Psoas muscle (tissue), 8 donors: ENCODE data around the gene TRIM40. TPM values are rescaled to one million over a fixed set of nuclear protein-coding genes. Genes with fewer than 3 reads are reported as not detected.
A peak's percentile ranks its signal among the peaks of the same experiment; 100 is the strongest.

Experiments
- ATAC-seq, 4 donors: fragments of 200-7000 bp; cut with Tn5 transposase; one replicate each; pipeline ENCODE4 v1.9.1; 2020; ENCODE audit warnings: moderate library complexity in 3 of 4, mild to moderate bottlenecking in 2 of 4
- DNase-seq, 2 donors: peaks; one replicate each; pipeline ENCODE4 v3.0.0-alpha.2; 2020
- H3K27ac ChIP-seq: fragments of 200-600 bp; one replicate; pipeline ENCODE4 v1.8.0; 2022
- H3K27me3 ChIP-seq, 3 donors: fragments of 200-600 bp in 1 of 3; one replicate each; pipeline versions ENCODE4 v1.6.1 to v1.8.0; 2013 to 2022; ENCODE audit warnings: low read length in 2 of 3, mild to moderate bottlenecking in 2 of 3, moderate library complexity in 1 of 3; ENCODE audit not compliant: insufficient read depth in 3 of 3
- H3K36me3 ChIP-seq, 2 donors: fragments of 200-600 bp in 1 of 2; one replicate each; pipeline versions ENCODE4 v1.6.1 to v1.8.0; 2013 to 2022; ENCODE audit warnings: low read depth in 1 of 2, mild to moderate bottlenecking in 1 of 2, moderate library complexity in 1 of 2; ENCODE audit not compliant: insufficient read depth in 1 of 2
- H3K4me1 ChIP-seq: fragments of 200-600 bp; one replicate; pipeline ENCODE4 v1.8.0; 2022
- H3K4me3 ChIP-seq: fragments of 200-600 bp; one replicate; pipeline ENCODE4 v1.8.0; 2022; ENCODE audit warnings: mild to moderate bottlenecking
- H3K9me3 ChIP-seq: fragments of 200-600 bp; one replicate; pipeline ENCODE4 v1.8.0; 2022
- CTCF ChIP-seq: fragments of 200-600 bp; IDR thresholded peaks from one replicate; pipeline ENCODE4 v1.8.0; 2022; ENCODE audit warnings: antibody characterized with exemption
- WGBS, 3 donors: extraction: QIAGEN DNeasy Blood & Tissue Kit; methylation state at CpG; one replicate each; pipeline versions ENCODE4 v1.1.6 to v1.1.7; 2013; 5-methylcytosine and 5-hydroxymethylcytosine counted together
- intact Hi-C, 2 donors: fragments of 100-400 bp; cut with DNase I; formaldehyde crosslinking; loops; one replicate each; pipeline versions ENCODE4 v1.11.0 to v1.14.2; 2022
- polyA plus RNA-seq, 3 donors: library from polyadenylated mRNA; stranded (reverse); fragments of 200-250 nt; gene quantifications; one replicate each; pipeline ENCODE4 v1.2.3, GENCODE V29; 2013
- total RNA-seq, 4 donors: library from RNA; stranded (reverse); fragmentation: NEBNext Ultra II Directional in 2 of 4; extraction: Animal tissue kit (Norgen Biotek cat#: 25700) in 2 of 4; gene quantifications; one replicate each; pipeline versions ENCODE4 v1.2.1 to v1.2.4, GENCODE V29; 2021 to 2023
- donor health status: healthy with polysubstance abuse.
- donor health status: DM: no; HTN: no; CAD: no; lungs with moderate emphysema.
- donor health status: Bipolar disorder and iron deficiency.
- donor health status: healthy.
- donor health status: DM: yes; HTN: yes; CAD: no.
- donor health status: DM: no; HTN: no; CAD: no.
- donor health status: DM: no; HTN: no; CAD: no.
- donor health status: DM: yes; HTN: yes; CAD: no.

Gene TRIM40
- total and polyA plus RNA-seq, 7 donors = 0.03 TPM; not detected in 6

- 52 to 65% (median 62%) methylated on average over 4 of the region's 4 CpGs for WGBS, 3 donors
- Histone ChIP-seq H3K27ac (no peak overlapping the region), H3K27me3 (peaks cover 4 to 62% (median 12%) of the 10 kb centered on the region in 3 donors), H3K9me3 (no peaks in the 10 kb centered on the region), H3K4me3 (no peak overlapping the region), H3K4me1 (peaks cover 5% of the 10 kb centered on the region), H3K36me3 (no peaks in the 10 kb centered on the region)
- ATAC-seq (no peak), DNase-seq (no peak)
- intact Hi-C loops = loop anchor here (2.0 to 10.0 kb wide), 2 partner anchors 27 to 285 kb away; no protein-coding TSS in a partner anchor
- no peak for TF ChIP-seq CTCF
Observed at GRCh38 chr6:30130179-30130679, 5.7 kb upstream of the TRIM40 start.

- Histone ChIP-seq H3K27ac (no peak overlapping the region), H3K9me3 (no peaks in the 10 kb centered on the region), H3K4me3 (no peak overlapping the region), H3K4me1 (peaks cover 5% of the 10 kb centered on the region), H3K36me3 (no peaks in the 10 kb centered on the region), H3K27me3 (peaks cover 4 to 62% (median 12%) of the 10 kb centered on the region in 3 donors)
- 19 to 22% (median 21%) methylated on average over 16 of the region's 16 CpGs for WGBS, 3 donors
- ATAC-seq = peak; percentile 89 to 97 (median 92)
- TF ChIP-seq CTCF = peak; percentile 97
- peak; percentile 30 to 58 for DNase-seq
- intact Hi-C loops = loop anchor here (1.0 to 10.0 kb wide), 3 partner anchors 28 to 286 kb away; no protein-coding TSS in a partner anchor
Observed at GRCh38 chr6:30130887-30131862, 4.8 kb upstream of the TRIM40 start.

GRCh38 chr6:30131947-30132497 lies 3.9 kb upstream of the TRIM40 start:
- no peaks in the 10 kb centered on the region for H3K36me3 ChIP-seq
- peaks cover 4 to 64% (median 12%) of the 10 kb centered on the region in 3 donors for H3K27me3 ChIP-seq
- no peak for ATAC-seq
- H3K27ac ChIP-seq = no peak overlapping the region
- intact Hi-C loops = loop anchor here (1.0 to 10.0 kb wide), 3 partner anchors 29 to 287 kb away; no protein-coding TSS in a partner anchor
- no peak overlapping the region for H3K4me3 ChIP-seq
- H3K4me1 ChIP-seq = peaks cover 5% of the 10 kb centered on the region
- WGBS, 3 donors = 73 to 80% (median 77%) methylated on average over 2 of the region's 2 CpGs
- no peaks in the 10 kb centered on the region for H3K9me3 ChIP-seq
- no peak for DNase-seq
- no peak for TF ChIP-seq CTCF

- 79 to 90% (median 85%) methylated on average over 2 of the region's 2 CpGs for WGBS, 3 donors
- H3K27me3 ChIP-seq = peaks cover 1 to 44% (median 4%) of the 10 kb centered on the region in 3 donors
- TF ChIP-seq CTCF = no peak
- no peaks in the 10 kb centered on the region for H3K9me3 ChIP-seq
- H3K4me3 ChIP-seq = no peak overlapping the region
- DNase-seq (no peak), ATAC-seq (no peak)
- no peaks in the 10 kb centered on the region for H3K36me3 ChIP-seq
- H3K4me1 ChIP-seq = no peaks in the 10 kb centered on the region
- intact Hi-C loops = loop anchor here in 1 of 2 donors (10.0 kb wide), 1 partner anchor 290 kb away; no protein-coding TSS in a partner anchor
- H3K27ac ChIP-seq = no peak overlapping the region
Observed at GRCh38 chr6:30135147-30135546, 793 bp upstream of the TRIM40 start.
